ENCODE measurements around the gene LYRM4.

DNA sequence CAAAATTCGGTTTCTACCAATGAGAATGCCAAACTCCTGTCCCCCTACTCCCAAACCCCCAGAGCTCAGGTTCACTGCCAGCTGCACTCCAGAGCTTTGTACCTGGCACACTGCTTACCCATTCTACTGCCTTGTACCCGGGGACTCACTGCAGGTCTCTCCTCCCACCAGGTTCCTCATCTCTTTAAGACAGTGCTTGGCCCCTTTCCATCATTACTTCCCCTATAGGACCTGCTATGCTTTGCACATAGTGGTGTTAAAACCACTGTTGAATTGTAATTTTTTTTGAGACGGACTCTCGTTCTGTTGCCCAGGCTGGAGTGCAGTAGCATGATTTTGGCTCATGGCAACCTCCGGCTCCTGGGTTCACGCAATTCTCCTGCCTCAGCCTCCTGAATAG, 25.9 kb downstream of the LYRM4 start:
- TF ChIP-seq, protein P1, sequence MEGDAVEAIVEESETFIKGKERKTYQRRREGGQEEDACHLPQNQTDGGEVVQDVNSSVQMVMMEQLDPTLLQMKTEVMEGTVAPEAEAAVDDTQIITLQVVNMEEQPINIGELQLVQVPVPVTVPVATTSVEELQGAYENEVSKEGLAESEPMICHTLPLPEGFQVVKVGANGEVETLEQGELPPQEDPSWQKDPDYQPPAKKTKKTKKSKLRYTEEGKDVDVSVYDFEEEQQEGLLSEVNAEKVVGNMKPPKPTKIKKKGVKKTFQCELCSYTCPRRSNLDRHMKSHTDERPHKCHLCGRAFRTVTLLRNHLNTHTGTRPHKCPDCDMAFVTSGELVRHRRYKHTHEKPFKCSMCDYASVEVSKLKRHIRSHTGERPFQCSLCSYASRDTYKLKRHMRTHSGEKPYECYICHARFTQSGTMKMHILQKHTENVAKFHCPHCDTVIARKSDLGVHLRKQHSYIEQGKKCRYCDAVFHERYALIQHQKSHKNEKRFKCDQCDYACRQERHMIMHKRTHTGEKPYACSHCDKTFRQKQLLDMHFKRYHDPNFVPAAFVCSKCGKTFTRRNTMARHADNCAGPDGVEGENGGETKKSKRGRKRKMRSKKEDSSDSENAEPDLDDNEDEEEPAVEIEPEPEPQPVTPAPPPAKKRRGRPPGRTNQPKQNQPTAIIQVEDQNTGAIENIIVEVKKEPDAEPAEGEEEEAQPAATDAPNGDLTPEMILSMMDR (IDR thresholded peaks at IDR 0.05) = no peak
- TF ChIP-seq POLR2A (IDR thresholded peaks at IDR 0.05) = no peak

Data from right lobe of liver (tissue), 4 donors.